COLO829 (cell line): ENCODE results near the gene RFX1.
"Not testable (repeated sequence)": the region's sequence is repeated elsewhere in the genome, so short reads cannot be mapped to it uniquely, and the experiment has no call there.

ENCODE experiments used
- DNase-seq: peaks from one replicate; pipeline ENCODE4 v3.0.0; 2012; ENCODE audit warnings: low spot score

Gene RFX1

DNA sequence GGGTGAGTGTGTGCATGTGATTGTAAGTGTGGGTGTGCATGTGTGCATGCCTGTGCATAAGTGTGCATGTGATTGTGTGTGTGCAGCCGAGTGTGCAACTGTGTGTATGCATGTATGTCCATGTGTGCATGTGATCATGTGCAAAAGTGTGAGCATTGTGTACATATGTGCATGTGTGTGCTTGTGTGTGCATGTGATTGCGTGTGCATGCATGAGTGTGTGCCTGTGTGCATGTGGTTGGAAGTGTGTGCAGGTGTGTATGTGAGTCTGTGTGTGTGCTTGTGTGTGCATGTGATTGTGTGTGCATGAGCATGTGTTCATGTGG, 71.4 kb downstream of the RFX1 start:
- no peak for DNase-seq

DNA sequence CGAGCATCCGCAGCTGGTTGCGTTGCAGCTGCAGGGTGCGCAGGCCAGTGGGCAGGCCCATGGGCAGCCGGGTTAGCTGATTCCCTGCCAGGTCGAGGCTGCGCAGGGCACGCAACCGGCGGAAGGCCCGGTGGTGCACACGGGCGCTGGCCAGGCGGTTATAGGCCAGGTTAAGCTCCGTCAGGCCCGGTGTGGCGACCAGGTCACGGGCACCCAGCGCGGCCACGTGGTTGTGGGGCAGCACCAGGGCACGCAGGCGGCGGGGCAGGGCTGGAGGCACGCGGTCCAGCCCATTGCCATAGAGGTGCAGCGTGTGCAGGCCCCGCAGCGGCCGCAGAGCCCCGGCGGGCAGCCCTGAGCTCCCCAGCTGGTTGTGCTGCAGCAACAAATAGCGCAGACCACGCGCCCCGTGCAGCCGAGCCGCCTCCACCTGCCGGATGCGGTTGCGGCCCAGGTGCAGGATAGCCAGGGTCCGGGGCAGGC, 73.2 kb downstream of the RFX1 start:
- DNase-seq = no peak

DNA sequence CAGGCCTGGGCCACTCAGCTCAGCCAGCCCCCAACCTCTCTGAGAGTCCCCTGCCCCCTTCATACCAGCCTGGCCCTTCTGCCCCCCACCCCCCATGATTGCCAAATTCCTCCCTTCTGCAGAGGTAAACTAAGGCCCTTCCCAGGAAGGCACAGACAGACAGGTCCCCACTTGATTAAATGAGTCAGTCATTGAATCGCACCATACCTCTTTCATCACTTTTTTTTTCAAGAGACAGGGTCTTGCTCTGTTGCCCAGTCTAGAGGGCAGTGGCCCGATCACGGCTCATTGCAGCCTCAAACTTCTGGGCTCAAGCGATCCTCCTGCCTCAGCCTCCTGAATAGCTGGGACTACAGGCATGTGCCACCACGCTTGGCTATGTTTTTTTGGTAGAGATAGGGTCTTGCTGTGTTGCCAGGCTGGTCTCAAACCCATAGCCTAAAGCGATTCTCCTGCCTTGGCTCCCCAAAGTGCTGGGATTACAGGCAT, 73.9 kb downstream of the RFX1 start:
- no peak for DNase-seq

DNA sequence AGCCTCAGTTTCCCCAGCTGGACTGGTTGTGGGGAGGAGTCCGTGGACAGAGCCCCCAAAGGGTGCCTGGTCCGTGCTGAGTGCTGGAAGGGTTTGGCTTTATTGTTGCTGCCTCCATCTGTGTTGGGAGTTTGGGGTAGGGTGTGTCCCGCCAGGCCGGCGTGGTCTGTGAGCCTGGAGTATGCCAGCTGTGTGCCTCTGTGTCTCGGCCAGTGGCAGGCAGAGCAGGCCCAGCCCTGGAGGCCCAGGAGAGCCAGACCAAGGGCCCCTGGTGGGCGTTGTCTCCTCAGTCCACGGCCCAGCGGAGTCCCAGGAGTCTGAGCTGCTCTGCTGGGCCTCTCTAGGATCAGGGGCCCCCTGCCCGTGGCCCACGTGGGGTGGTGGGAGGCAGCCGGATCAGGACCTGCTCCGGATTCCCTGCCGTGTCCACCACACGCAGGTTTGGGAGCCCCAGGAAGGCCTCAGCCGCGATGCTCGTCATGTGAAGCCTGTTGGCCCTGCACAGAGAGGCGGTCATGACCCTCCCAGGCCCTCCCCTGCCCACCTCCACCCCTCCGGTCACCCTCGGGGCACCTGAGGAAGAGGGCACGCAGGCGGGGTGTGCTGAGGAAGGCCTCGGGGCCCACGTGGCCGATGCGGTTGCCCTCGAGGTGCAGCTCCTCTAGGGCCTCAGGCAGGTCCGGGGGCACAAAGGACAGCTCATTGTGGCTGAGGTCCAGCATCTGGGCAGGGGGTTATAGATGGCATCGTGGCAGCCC, 74.5 kb downstream of the RFX1 start:
- DNase-seq = no peak

DNA sequence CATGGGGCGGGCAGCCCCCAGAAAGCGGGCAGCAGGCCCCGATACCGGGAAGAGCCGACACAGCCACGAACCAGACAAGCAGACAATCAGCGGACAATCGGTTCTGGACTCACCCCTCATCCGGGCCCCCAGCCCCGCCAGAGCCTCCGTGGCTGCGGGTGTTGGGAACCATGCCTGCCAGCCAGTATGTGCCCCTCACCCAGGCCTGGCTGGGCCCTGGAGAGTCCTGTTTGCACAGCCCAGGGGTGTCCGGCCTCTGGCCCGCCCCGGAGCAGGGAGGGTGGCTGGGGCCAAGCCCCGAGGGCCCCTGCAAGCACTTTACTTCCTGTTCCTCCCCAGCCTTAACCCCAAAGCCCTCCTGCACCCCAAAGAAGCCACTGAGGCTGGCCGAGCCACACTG, 75.7 kb downstream of the RFX1 start:
- no peak for DNase-seq

DNA sequence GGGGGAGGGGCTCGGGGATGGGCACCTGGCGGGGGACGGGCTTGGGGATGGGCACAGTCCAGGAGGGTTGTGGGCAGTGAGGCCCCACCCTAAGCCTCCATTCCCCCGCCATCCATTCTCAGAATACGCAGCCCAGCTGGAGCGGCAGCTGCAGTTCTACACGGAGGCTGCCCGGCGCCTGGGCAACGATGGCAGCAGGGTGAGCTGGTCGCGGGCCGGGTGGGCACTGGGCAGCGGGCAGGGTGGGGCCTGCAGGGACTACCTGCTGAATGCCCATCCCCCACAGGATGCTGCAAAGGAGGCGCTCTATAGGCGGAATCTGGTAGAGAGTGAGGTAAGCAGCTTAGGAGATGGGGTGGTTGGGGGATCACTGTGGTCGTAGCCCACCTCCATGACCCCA, 76.2 kb downstream of the RFX1 start:
- no peak for DNase-seq

DNA sequence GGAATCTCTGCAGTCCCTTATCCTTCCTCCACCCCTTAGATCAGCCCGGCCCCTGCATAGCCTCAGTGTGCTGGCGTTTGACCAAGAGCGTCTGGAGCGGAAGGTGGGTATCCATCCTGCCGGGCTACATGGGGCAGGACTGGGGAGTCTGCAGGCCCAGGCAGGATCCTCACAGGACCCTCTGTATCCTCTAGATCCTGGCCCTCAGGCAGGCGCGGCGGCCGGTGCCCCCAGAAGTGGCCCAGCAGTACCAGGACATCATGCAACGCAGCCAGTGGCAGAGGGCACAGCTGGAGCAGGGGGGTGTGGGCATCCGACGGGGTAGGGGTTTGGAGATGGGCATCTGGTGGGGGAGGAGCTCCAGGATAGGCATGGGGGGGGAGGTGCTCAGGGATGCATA, 76.8 kb downstream of the RFX1 start:
- DNase-seq = no peak

DNA sequence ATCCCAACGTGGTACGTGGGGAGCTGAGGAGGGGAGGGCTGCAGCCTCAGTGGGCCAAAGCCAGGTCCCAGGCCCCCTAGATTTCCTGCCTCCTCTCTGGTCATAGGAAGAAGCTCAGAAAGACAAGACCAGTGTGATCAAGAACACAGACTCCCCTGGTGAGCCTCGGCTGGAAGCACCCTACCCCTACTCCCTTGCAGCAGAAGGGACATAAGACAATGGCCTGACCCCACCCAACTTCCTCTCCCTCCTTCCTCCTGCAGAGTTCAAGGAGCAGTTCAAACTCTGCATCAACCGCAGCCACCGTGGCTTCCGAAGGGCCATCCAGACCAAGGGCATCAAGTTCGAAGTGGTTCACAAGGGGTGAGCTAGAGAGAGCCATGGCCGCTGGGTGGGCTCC, 79.4 kb downstream of the RFX1 start:
- DNase-seq = no peak

DNA sequence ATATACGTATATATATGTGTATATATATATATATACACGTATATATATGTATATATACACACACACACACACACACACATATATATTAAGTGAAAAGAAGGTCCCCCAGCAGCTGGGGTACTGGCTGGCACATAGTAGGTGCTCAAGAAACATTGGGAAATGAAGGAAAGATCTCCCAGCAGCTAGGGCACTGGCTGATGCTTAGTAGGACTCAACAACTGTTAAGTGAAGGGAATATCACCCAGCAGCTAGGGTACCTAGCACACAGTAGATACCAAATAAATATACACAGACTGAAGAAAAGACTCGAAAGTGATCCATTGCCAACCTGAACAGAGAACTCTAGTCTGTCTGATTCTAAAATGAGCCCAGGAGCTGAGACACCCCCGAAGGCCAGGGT, 80.1 kb downstream of the RFX1 start:
- DNase-seq = no peak

DNA sequence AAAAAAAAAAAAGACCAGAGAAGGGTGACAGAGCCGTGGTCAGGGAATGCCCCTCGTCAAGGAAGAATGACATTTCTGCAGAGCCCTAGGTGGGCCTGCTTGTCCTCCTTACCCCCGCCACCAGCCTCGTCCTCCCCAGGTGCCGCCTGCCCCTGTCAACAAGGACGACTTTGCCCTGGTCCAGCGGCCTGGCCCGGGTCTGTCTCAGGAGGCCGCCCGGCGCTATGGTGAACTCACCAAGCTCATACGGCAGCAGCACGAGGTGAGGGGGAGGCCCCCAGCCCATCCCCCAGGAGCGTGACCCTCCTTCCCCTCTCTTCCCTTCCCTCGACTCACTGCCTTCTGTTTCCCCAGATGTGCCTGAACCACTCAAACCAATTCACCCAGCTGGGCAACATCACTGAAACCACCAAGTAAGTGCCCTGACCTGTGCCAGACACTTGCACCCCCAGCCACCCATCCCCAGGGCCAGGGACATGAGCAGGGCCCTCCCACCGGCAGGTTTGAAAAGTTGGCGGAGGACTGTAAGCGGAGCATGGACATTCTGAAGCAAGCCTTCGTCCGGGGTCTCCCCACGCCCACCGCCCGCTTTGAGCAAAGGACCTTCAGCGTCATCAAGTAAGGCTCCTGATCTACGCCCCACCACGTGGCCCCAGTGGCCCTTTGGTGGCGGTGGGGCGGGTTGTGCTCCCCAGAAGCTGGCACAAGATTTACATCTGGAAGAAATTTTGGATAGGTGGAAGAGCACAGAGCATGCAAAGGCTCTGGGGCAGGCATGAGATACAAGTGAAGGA, 82.7 kb downstream of the RFX1 start:
- DNase-seq = no peak

DNA sequence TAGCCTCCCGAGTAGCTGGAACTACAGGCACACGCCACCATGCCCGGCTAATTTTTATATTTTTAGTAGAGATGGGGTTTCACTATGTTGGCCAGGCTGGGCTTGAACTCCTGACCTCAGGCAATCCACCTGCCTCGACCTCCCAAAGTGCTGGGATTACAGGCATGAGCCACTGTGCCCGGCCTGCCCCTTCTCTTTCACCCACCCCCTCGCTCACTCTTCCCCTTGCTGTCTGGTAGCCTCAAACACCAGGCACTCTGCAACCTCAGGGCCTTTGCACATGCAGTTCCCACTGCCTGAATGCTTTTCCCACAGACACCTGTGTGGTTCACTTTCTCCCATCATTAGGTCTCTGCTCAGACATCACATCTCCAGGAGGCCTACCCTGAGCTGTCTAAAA, 84.0 kb downstream of the RFX1 start:
- DNase-seq = not testable (repeated sequence)

DNA sequence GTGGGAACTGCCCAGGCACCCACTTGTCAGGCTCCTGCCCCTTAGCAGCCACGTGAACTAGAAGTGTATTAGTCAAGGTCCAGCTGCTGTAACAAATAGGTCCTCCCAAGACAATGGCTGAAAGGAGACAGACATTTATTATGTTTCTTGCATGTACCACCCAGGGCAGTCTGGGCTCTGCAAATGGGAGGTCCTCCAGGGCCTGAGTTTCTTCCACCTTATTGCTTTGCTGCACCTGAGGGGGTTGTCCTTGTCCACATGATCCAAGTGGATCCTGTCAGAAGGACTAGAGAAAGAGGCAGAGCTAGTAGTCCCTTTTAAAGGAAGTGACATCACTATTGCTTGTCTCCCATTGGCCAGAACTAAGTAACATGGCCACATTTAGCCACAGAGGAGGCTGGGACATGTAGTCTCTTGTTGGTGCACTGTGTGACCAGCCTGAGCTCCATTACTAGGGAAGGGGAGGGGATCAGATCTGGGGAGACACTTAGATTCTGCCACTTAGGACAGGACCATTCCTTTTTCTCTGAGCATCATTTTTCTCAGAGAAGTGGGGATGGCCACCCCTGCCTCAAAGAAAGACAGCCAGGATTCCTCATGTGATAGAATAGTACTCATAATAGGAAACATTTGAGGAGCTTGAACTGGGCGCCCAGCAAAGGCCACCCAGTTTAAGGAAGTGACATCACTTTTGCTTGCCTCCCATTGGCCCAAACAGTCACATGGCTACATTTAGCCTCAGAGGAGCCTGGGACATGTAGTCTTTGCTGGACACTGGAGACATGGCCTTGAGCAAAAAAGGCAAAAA, 85.0 kb downstream of the RFX1 start:
- DNase-seq = peak; percentile 42

DNA sequence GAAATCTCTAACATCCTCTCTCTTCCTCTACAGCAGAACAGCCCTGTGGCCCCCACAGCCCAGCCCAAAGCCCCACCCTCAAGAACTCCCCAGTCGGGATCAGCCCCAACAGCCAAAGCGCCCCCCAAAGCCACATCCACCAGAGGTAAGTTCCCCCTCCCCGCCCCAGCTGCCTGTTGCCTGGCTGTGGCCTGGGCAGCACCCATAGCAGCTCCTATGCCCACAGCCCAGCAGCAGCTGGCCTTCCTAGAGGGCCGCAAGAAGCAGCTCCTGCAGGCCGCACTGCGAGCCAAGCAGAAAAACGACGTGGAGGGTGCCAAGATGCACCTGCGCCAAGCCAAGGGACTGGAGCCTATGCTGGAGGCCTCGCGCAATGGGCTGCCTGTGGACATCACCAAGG, 85.6 kb downstream of the RFX1 start:
- DNase-seq = no peak

DNA sequence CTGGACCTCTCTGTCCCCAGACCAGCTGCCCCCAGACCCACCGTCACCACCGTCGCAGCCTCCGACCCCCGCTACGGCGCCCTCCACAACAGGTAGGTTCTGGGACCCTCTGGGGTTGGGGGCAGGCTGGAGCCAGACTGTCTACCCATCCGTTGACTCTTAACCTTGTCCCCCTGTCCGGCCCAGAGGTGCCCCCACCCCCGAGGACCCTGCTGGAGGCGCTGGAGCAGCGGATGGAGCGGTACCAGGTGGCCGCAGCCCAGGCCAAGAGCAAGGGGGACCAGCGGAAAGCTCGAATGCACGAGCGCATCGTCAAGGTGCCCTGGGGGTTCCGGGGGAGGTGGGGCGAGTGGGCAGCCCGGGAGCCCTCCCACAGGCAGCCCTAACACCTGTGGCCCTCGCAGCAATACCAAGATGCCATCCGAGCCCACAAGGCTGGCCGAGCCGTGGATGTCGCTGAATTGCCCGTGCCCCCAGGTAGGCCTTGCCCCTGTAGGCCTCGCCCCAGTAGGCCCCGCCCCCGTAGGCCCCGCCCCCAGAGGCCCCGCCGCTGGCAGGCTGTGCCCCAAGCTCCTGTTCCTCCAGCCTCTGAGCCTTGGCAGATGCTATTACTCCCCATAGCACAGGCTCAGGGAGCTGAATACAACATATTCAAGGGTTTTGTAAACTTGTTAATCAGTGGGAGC, 87.3 kb downstream of the RFX1 start:
- no peak for DNase-seq

DNA sequence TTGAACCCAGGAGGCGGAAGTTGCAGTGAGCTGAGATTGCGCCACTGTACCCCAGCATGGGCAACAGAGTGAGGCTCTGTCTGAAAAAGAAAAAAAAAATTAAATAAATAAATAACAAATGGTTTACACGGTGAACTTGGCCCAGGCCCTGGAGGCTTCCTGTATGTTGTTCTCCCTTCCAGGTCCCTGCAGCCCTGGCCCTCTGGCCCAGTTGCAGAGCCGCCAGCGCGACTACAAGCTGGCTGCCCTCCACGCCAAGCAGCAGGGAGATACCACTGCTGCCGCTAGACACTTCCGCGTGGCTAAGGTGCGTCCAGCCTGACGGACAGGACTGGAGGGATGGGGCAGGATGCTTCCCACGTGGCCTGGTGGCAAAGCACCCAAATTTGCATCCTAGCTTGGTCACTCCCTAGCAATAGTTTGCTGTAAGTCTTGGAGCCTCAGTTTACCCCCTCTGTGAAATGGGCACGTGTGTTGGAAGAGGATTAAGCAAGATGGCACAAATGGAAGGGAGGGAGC, 88.2 kb downstream of the RFX1 start:
- DNase-seq = no peak

DNA sequence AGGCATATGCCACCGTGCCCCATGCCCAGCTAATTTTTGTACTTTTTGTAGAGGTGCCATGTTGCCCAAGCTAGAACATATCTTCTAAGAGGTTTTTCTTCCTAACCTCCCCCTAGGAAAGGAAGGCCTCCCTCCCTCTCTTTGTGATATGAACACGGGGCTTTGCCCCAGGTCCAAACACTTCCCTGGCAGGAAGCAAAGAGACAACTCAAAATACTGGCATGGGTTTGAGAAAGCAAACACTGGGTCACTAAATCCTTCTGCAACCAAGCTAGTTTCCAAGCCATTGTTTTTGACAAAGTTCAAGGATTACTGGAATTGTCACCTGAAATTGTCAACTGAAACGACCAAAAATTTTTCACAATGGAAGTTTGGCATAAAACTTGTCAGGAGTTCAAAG, 91.3 kb downstream of the RFX1 start:
- DNase-seq = no peak

DNA sequence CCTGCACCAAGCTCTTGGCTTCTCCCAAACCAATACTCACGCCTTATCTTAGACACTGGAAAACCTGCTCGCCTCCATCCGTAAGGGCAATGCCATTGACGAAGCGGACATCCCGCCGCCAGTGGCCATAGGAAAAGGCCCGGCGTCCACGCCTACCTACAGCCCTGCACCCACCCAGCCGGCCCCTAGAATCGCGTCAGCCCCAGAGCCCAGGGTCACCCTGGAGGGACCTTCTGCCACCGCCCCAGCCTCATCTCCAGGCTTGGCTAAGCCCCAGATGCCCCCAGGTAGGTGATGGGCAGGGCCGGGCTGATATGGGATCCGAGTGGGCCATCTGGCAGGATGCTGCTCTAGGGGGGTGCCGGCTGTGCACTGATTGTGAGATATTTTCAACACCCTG, 92.8 kb downstream of the RFX1 start:
- no peak for DNase-seq
